Stimulated activated CD8-positive, alpha-beta memory T cell treated with anti-CD3 and anti-CD28 coated beads, Interleukin-4, amount 100 ng/mL, for 1 hour (primary cell): Measurements from ENCODE around the gene TMEM212.
"Not testable (repeated sequence)": the region's sequence is repeated elsewhere in the genome, so short reads cannot be mapped to it uniquely, and the experiment has no call there.

ENCODE experiments used
- DNase-seq, 2 donors: peaks; one replicate each; pipeline ENCODE4 v3.0.0-alpha.2; 2020; ENCODE audit warnings: low read depth in 2 of 2, low spot score in 1 of 2

Gene TMEM212

DNA sequence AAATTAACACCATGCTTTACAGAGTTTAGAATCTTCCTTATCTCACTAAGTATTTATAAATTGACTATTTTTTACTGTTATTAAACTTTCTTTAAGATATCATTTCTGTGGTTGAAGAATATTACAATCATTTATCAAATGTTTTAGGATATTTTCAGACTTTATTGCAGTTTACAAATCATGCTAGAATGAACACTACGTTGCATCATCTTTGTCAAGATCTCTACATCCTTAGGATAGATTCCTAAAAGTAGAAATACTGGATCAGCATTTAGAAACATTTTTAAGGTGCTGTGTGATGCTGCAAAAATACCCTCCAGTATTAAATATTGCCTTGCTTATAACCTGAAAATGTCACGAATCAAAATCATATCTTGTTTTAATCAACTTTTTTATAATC lies 30.3 kb upstream of the TMEM212 start:
- no peak for DNase-seq

DNA sequence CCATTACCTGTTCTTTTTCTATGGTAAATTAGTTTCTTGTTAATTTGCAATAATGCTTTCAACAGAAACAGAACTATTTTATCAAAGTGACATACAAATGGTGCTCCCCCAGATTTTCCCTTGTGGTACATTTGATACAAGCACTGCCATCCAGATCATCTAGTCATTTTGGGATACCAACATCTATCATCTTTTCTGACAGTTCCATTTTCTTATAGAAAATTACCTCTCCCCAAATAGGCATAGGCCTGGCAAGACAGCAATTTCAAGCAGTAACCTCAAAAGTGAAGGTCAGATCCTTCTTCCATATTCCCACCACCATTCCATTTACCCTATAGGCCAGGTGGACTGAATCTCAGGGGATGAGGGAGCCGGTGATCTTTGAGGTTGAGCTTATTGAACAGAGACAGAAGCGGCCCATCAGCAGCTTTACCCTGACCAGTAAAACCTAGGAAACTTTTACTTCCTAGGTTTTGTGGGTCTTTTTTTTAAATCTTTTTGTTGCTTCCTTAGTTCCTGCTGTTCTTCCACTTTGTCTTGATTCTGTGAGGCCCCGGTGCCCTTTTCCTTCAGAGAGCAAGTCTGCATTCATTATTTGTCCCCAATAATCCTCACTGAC lies 29.8 kb upstream of the TMEM212 start:
- no peak for DNase-seq

DNA sequence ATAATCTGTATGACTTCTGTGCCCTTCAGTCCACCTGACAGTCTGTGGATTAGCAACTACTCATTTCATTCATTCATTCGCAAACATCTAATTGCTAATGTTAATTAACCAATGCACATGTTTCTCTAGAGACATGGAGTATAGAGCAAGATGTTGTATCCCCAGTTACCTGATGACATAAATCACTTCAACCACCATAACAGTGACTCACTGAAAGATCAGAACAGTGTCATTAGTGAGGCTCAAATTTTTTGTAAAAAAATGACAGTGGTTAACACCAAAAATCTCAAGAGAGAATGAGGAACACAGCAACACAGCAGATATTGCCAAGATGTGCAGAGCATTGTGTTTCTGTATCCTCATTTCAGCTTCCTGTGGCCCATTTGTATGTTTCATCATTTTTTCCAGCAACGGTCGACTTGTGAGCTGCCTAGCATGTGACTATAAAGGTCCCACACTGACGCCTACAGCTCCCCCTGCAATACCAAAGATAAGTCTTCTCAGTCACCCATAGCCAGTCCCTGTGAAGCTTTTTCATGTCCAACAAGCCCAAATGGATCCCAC lies 29.2 kb upstream of the TMEM212 start:
- DNase-seq, result no peak

DNA sequence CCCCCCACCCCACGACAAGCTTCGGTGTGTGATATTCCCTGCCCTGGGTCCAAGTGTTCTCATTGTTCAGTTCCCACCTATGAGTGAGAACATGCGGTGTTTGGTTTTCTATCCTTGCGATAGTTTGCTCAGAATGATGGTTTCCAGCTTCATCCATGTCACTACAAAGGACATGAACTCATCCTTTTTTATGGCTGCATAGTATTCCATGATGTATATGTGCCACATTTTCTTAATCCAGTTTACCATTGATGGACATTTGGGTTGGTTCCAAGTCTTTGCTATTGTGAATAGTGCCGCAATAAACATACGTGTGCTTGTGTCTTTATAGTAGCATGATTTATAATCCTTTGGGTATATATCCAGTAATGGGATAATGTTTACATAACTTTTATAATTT lies 28.5 kb upstream of the TMEM212 start:
- not testable (repeated sequence) for DNase-seq

DNA sequence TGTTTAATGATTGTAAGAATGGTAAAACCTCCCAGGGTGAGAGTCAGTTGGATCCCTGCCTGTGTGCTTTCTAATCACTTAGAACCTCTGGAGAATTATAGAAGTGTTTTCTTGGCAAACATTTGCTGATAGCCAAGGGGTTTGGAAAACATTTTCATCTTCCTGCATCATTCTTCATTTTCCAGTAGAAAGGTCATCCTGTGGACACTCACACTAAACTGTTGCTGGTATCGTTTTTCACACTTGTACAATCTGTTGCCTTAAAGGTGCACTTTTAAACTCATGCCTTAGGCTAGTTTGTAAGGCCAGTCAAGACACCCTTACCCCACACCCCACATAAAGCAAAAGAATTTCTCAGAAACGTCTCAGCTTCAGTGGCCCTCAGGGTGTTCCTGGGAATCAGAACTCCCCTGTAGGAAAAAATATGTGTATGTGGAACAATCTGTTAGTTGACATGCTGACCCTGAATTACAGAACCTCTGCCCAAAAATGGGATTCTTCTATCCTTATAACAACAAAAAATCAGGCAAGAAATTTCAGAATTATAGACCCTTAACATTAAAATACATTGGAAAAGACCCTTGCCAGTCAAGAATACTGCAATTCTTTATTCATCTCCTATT lies 27.1 kb upstream of the TMEM212 start:
- DNase-seq, result no peak

DNA sequence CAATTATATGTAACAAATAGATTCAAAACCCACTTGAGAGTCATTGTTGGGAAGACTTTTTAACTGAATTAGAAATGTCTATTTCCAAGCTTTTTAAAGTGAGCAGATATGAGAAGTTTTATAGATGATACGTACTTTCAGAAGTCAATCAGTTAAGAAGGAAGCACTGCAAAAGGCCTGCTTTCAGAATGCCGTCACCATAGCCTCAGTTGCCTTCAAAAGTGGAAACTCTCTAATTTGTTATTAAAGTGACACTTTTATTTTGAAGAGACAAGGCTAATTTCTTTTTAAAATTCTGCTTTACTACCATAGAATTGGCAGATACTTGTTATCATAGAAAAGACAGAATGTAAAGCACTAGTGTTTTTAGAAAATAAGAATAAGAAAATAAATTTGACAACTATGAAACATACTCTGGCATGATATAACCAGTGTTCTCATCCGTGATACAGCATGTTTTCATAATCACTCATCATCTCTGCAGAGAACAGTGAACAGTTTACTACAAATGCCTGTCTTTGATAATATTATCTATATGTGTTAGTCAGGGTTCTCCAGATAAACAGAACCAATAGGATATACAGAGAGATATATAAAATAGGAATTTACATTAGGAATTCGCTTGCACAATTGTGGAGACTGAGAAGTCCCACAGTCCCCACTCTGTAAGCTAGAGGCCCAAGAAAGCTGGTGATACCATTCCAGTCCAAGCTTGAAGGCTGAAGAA lies 25.9 kb upstream of the TMEM212 start:
- no peak for DNase-seq

DNA sequence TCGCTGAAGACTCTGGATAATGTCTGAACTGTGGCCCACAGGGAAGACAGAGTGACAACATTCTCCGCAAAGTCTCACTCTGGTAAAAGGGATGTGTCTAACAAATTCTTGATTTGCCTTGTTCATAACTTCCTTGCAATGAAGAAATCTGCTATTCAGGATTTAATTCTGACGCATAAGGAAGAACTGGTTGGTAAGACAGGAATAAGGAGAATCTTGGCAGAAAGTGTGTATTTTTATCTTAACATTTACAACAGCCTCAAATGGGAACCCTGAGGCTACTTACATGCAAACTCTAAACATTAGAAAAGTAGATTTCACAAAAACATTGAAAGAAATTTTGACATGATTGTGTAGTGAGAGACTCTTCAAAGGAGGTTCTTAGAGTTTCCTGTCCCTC lies 22.1 kb upstream of the TMEM212 start:
- DNase-seq, result no peak

DNA sequence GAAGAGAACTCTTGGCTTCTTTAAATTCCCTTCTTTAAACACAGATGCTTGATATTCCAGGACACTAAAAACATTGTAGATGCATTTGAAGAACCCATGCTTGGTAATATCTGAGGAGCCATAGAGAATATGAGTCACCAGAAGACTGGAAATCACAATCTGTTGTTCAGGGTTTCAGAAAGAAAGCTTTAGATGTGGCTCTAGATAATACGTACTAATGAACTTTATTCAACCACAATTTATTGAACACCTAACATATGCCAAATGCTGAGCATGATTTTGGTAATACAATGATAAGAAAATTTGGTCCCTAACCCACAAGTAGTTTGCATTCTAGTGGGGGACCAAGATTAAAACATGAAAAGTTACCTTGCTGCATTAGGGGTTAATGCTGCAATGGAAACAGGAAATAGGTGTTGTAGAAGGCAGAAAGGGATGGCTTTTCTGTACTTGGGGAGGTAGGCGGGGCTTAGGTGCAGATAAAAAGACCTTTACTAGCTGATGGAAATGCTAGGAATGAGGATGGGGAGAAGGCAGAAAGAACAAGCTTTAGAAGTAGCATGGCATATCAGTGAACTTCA lies 21.3 kb upstream of the TMEM212 start:
- no peak for DNase-seq

DNA sequence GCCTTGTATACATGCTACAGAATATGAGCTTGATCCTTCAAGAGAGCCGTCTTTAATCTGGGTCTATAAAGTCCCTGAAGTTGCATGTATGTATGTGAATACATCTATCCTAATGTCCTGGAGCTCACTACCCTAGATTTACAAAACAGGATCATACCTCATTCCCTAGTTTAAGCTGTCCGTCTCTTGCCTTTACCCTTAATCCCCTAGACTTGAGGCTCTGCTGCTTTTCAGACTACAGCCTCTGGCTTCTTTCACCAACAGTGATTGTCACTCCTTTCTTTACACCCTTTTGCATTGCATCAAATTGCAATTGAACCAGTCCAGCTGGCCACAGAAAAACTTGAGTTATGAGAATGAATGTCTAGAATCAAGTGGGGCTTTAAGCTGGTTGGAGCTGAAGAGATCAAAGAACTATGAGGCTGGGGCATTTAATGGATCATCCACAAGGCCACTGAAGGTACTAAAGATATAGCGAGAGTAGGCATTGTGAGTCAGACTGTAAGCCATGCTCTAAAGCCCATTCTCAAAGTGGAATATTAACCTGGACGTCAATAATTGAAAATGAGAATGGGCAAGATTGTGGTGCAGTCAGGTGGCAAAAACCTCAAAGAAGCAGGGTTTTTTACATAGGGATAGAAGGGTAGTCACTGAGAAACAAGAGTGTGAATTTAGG lies 20.6 kb upstream of the TMEM212 start:
- DNase-seq, result no peak

DNA sequence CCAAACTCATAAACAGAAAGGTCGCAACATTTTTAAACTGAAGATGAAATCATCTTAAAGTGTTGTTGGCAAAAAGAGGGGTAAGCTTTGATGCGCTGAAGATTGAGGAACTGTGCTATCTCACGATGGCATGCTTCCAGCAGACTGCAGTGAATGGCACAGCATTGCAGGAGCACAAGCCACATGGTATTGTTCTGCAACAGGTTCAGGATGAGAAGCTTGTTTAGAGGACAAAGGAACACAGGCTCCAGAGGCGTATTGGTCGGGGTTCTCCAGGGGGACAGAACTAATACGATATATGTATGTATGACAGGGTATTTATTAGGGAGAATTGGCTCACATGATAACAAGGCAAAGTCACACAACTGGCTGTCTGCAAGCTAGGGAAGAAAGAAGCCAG lies 19.0 kb upstream of the TMEM212 start:
- DNase-seq, result no peak

DNA sequence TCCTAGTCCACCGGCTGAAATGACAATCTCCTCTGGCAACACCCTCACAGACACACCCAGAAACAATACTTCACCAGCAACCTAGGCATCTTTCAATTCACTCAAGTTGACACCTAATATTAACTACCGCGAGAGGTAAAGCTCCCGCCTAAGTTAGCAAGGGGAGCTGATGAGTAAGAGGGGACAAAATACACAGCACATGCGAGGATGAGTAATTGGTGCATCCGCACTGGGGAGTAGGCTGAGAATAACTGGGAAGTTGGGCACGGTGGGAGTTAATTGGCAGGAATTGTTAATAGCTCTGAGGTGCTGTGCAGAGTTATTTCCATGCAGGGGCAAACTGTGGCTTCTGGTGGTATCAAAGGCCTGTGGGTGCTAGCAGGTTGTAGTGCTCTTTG lies 18.3 kb upstream of the TMEM212 start:
- DNase-seq, result no peak

DNA sequence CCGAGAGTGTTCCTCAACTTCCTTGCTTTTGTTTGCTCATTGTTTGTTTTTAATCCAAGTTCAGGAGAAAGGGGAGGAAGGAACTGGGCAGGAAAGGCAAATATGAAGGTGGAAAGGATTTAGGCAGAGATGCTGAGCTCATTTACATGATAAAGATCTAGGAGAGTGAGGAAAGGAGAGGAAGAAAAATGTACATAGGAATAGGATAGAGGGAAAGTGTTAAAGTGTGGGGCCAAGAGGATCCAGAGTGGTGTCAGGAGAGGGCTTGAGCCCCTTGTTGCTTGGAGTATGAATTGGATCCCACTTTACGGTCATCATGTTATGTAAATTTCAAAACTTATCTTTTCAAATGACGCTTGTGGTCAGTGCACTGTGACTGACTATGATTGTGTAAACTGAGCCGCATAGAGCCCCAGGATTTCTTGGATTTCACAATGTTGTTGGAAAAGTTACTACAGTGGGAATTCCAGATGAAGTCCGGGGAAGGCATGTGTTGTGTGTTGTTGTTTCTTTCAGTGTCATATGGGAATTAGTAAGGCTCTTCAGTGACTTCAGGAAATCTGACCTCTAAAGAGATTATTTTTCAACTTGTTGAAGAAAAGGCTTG lies 17.8 kb upstream of the TMEM212 start:
- no peak for DNase-seq

DNA sequence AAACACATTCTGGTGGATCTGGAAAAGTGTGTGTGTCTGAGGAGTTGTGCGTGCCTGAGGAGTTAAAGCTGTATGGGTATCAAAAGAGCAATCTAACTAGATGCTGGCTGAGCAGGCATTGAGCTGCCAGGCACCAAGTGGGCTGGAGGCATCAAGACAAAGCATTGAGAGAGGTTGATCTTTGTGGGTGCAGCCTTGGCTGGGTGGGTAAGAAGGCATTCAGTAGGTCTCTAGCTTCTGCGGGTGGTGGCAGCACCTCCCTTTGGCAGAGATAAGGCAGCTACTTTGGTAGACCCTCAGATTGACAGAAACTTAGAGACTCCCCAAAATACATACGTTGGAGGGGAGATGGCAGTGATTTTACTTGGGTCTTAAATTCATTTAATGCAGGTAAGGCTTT lies 15.8 kb upstream of the TMEM212 start:
- no peak for DNase-seq

DNA sequence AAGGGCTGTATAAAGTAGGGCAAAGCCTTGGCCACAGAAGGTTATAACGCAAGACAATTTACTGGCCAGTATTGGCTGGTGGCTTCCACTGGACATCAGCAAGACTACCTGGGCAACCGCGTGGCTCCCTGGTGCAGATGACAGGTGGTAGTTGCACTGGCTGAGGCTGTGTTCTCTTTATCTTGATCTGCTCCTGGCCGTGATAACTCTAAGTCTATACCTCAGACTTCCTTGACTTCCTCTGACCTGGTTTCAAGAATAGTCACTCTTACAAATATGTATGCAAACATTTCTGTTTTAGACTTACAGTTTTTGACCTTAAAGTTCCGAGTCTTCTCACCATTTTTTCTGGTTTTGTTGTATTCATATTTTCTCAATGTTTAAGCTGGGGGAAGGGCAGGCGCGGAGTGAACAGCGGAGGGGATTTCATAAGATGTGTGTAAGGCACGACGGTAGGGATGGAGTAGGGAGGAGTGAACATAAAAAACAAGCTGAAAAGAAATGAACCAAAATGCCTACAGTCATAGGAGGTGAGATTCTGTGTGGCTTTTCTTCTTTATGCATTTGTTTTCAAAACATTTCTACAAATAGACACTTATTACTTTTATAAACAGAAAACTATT lies 15.2 kb upstream of the TMEM212 start:
- DNase-seq, result no peak

DNA sequence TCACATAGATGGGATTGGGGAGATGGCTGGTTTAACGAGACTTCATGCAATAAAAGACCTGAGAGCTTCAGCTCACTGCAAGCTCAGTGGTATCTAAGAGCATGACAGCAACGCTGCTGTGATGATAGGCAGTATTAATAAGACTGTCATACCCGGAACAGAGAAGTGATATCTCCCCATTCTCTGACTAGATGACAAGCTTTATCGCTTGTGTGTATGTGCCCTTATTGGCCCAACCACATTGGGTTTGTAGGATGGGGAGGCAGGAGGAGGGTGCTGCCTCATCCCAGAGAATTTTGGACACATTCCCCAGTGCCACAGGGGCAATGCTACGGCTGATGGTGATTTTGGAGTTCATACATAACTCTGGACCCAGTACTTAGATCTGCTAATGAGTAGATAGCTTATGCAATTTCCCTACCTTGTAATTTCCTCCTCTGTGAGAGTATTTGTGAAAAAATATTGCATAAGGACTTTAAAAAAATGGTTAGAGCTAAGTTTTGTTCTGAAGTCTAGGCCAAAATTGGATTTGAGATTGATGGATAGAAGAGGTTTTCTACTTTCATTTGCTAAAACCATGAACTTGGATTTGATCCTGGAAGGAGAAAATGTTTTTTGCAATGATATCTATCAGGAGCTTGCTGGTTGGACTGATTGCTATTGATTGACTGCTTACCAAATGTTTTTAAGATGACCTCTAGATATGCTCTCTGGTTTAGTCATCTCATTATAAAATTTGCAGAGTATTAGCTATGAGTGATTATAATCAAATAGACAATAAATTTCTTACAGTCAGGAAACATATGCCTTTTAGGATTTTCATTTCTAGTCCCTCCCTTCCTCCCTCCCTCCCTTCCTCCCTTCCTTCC lies 14.0 kb upstream of the TMEM212 start:
- DNase-seq, result no peak

DNA sequence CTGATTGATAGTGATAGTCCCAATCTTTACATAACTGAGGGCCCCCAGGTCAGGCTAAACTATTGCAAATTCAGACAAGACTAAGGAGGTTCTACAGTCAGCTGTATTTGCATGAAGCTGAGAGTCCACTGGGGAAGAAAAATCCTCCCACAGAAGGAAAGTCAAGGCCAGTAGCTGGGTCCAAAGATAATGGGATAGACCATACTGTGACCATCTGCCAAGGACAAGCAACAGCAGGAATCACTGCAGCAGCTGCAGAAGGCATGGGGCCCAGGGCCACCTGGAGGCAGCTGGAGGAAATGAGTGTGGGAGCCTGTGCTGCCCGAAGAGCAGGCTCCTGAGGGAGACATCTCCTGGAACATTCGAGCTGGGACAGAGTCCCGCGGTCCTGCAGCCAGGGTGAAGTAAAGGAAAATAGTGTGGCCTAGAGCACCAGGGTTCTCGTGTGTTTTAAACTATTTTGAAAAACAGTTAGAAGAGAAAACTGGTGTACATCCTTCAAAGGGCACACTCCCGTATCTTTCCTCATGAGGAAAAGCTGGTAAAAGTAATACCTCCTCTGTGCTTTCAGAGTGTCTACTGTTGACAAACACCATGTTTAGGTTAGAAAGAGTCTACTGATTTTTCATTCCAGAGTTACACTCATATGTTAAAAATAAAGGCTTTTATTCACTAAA lies 13.2 kb upstream of the TMEM212 start:
- no peak for DNase-seq

DNA sequence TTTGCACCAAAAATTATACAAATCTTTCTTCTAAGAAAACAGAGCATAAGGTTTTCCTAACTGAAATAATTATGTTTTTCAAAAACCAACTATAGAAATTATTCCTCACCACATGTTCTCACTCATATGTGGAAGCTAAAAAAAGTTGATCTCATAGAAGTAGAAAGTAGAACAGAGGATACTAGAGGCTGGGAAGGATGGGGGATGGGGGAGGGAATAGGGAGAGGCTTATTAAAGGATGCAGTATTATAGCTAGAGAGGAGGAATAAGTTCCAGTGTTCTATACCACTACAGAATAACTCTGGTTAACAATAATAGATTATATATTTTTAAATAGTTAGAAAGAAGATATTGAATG lies 12.7 kb upstream of the TMEM212 start:
- DNase-seq, result no peak

DNA sequence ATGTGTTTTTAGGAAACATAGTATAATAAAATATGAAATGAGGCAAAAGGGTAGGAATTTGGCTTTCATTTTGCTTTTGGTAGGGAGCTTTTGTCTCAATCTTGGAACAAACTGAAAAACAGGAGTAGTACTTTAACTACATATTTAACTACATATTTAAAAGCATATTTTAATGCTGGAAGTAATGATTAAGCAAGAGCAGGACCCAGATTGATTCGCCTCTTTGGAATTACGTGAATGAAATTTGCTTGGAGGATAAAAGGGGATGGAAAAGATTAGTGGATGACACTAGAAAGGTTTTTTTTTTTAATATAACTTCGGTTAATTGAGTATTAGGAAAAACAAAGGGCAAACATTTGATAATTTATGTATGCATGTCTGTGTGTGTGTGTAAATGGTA lies 11.2 kb upstream of the TMEM212 start:
- no peak for DNase-seq

DNA sequence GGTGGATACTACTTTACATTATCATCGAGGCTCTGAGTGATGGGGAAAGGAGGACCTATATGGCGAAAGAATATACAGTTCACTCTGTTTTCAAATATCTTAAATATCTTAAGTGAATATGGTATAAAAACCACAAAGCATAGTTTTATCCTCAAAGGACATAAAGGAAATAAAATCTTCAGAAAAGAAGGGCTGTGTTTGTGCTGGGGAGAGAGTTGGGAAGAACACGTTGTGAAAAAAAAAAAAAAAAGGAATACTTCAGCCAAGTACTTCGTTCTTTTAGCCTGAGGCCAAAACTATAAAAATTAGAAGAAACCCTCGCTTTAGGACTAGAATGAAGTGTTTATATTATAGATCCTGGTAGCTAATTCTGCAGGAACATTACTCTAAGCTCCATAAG lies 10.2 kb upstream of the TMEM212 start:
- DNase-seq, result no peak
